Liver (tissue), 9 donors: ENCODE measurements around the gene DUSP1. TPM values are rescaled to one million over a fixed set of nuclear protein-coding genes. Genes with fewer than 3 reads are reported as not detected.

Experiments used
- DNase-seq: peaks from one replicate; pipeline ENCODE4 v3.0.0-alpha.2; 2017; ENCODE audit warnings: low spot score
- H3K27ac ChIP-seq, 2 donors: one replicate each; pipeline ENCODE4 v1.7.0; 2013; ENCODE audit warnings: inconsistent platforms in 2 of 2, low read length in 2 of 2, control low read depth in 1 of 2, low read depth in 1 of 2, mild to moderate bottlenecking in 1 of 2
- H3K27me3 ChIP-seq, 4 donors: one replicate each; pipeline versions ENCODE4 v1.6.1 to v1.7.0; 2013; ENCODE audit warnings: low read length in 3 of 4, inconsistent platforms in 1 of 4, mild to moderate bottlenecking in 1 of 4, moderate library complexity in 1 of 4; ENCODE audit not compliant: control insufficient read depth in 4 of 4, insufficient read depth in 4 of 4
- H3K36me3 ChIP-seq, 4 donors: one replicate each; pipeline versions ENCODE4 v1.6.1 to v1.7.0; 2013; ENCODE audit warnings: low read length in 3 of 4, mild to moderate bottlenecking in 3 of 4, low read depth in 1 of 4, moderate library complexity in 1 of 4; ENCODE audit not compliant: control insufficient read depth in 4 of 4, insufficient read depth in 3 of 4
- H3K4me1 ChIP-seq, 4 donors: one replicate each; pipeline versions ENCODE4 v1.6.1 to v1.7.0; 2013; ENCODE audit warnings: low read length in 3 of 4, mild to moderate bottlenecking in 3 of 4, moderate library complexity in 1 of 4; ENCODE audit not compliant: control insufficient read depth in 4 of 4, insufficient read depth in 4 of 4
- H3K4me3 ChIP-seq, 3 donors: one replicate each; pipeline versions ENCODE4 v1.6.1 to v1.7.0; 2013; ENCODE audit warnings: low read length in 3 of 3, control low read depth in 1 of 3, low read depth in 1 of 3, mild to moderate bottlenecking in 1 of 3
- H3K9ac ChIP-seq, 2 donors: one replicate each; pipeline ENCODE4 v1.7.0; 2013; ENCODE audit warnings: low read length in 2 of 2, mild to moderate bottlenecking in 2 of 2, moderate library complexity in 2 of 2, control low read depth in 1 of 2, low read depth in 1 of 2
- H3K9me3 ChIP-seq, 4 donors: one replicate each; pipeline versions ENCODE4 v1.6.1 to v1.7.0; 2013; ENCODE audit warnings: low read length in 3 of 4; ENCODE audit not compliant: control insufficient read depth in 4 of 4
- EGR1 ChIP-seq, 2 donors: IDR thresholded peaks; 2 replicates each; pipeline ENCODE4 v1.6.1; 2016 to 2018; ENCODE audit warnings: antibody characterized with exemption in 2 of 2, low read depth in 2 of 2
- FOXA1 ChIP-seq: IDR thresholded peaks from 2 replicates; pipeline ENCODE4 v1.6.1; 2016; ENCODE audit warnings: antibody characterized with exemption
- FOXA2 ChIP-seq: IDR thresholded peaks from 2 replicates; pipeline ENCODE4 v1.6.1; 2016; ENCODE audit warnings: antibody characterized with exemption
- GABPA ChIP-seq, 2 donors: IDR thresholded peaks in 1 of 2; conservative IDR thresholded peaks in 1 of 2; 2 replicates each; pipeline ENCODE4 v1.6.1; 2016; ENCODE audit warnings: antibody characterized with exemption in 2 of 2, mild to moderate bottlenecking in 1 of 2, moderate library complexity in 1 of 2
- HNF4A ChIP-seq, 2 donors: conservative IDR thresholded peaks; 2 replicates each; pipeline ENCODE4 v1.6.1; 2016; ENCODE audit warnings: antibody characterized with exemption in 2 of 2, mild to moderate bottlenecking in 2 of 2
- HNF4G ChIP-seq: IDR thresholded peaks from 2 replicates; pipeline ENCODE4 v1.6.1; 2016; ENCODE audit warnings: antibody characterized with exemption
- JUND ChIP-seq, 2 donors: IDR thresholded peaks; 2 replicates each; pipeline ENCODE4 v1.6.1; 2016; ENCODE audit warnings: antibody characterized with exemption in 2 of 2
- NR2F2 ChIP-seq: IDR thresholded peaks from 2 replicates; pipeline ENCODE4 v1.6.1; 2016; ENCODE audit warnings: antibody characterized with exemption
- RAD21 ChIP-seq, 2 donors: IDR thresholded peaks; 2 replicates each; pipeline ENCODE4 v1.6.1; 2016; ENCODE audit warnings: antibody characterized with exemption in 2 of 2, mild to moderate bottlenecking in 2 of 2
- RXRA ChIP-seq, 2 donors: IDR thresholded peaks; 2 replicates each; pipeline ENCODE4 v1.6.1; 2017 to 2018; ENCODE audit warnings: antibody characterized with exemption in 2 of 2, mild to moderate bottlenecking in 1 of 2
- SP1 ChIP-seq: IDR thresholded peaks from 2 replicates; pipeline ENCODE4 v1.6.1; 2018; ENCODE audit warnings: antibody characterized with exemption, mild to moderate bottlenecking
- TAF1 ChIP-seq: conservative IDR thresholded peaks from 2 replicates; pipeline ENCODE4 v1.6.1; 2016; ENCODE audit warnings: antibody characterized with exemption, mild to moderate bottlenecking
- YY1 ChIP-seq: IDR thresholded peaks from 2 replicates; pipeline ENCODE4 v1.6.1; 2016; ENCODE audit warnings: antibody characterized with exemption, mild to moderate bottlenecking
- WGBS: extraction: QIAGEN DNeasy Blood & Tissue Kit; methylation state at CpG from one replicate; pipeline ENCODE4 v1.1.7; 2013; 5-methylcytosine and 5-hydroxymethylcytosine counted together
- polyA plus RNA-seq, 2 donors: library from polyadenylated mRNA; stranded (reverse) in 1 of 2; unstranded in 1 of 2; fragments of 200-250 nt in 1 of 2; fragments of >200 nt in 1 of 2; fragmentation: Nextera tagmentation in 1 of 2; extraction: Ambion mirVana in 1 of 2; gene quantifications; one replicate each; pipeline versions ENCODE4 v1.2.1 to v1.2.3, GENCODE V29; 2013 to 2015
- total RNA-seq, 2 donors: library from RNA; depleted of rRNA; stranded (reverse); fragments of >200 nt; gene quantifications; one replicate each; pipeline ENCODE4 v1.2.3, GENCODE V29; 2014
- TF ChIP-seq, protein P1 (sequence below): IDR thresholded peaks from 2 replicates; pipeline ENCODE4 v1.6.1; 2016; ENCODE audit warnings: antibody characterized with exemption
- TF ChIP-seq, protein P2 (sequence below): IDR thresholded peaks from 2 replicates; pipeline ENCODE4 v1.6.1; 2016; ENCODE audit warnings: antibody characterized with exemption
- TF ChIP-seq, protein P3 (sequence below): IDR thresholded peaks from 2 replicates; pipeline ENCODE4 v1.6.1; 2016; ENCODE audit warnings: antibody characterized with exemption, mild to moderate bottlenecking
- TF ChIP-seq, protein P4 (sequence below): IDR thresholded peaks from 2 replicates; pipeline ENCODE4 v1.6.1; 2016; ENCODE audit warnings: antibody characterized with exemption
- TF ChIP-seq, protein P5 (sequence below): fragments of 150-350 bp; IDR thresholded peaks from 2 replicates; pipeline ENCODE4 v1.5.1; 2017; ENCODE audit warnings: improper control_type of control experiment, low read depth, low read length; ENCODE audit not compliant: missing input control
- donor health status: healthy.
- donor health status: healthy.
- donor health status: healthy.
- donor health status: healthy.
- donor health status: healthy.

Gene DUSP1
- total and polyA plus RNA-seq, 4 donors, result 53.2 to 237 (median 110) TPM

DNA sequence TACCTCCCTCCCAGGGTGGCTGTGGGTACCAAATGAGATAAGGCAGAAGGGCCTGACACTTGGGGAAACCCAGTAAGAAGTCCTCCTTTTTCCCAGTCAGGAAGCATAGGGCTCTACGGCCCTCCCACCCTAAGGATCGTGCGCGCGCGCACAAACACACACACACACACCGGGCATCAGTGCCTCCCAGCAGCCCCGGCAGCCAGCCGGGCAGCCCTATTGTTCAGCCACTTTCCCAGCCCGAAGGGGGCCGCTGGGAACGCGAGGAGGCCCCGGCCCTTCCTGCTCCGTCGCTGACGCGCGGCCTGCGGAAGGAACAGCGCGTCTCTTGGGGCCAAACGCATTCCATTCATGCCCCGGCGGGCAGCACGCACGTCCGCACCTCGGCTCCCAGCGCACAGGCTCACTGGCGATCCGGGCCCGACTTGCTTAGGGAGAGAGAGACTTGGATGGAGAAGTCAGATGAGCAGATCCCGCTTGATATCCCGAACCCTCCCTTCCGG lies 22.6 kb downstream of the DUSP1 start:
- Histone ChIP-seq H3K27me3 (no peaks in the 10 kb centered on the region), H3K4me3 (no peak overlapping the region), H3K36me3 (no peaks in the 10 kb centered on the region), H3K27ac (peak overlapping the region in 1 of 2 donors; percentile 54), H3K9ac (no peak overlapping the region), H3K9me3 (no peaks in the 10 kb centered on the region), H3K4me1 (no peaks in the 10 kb centered on the region)
- TF ChIP-seq, protein P1, sequence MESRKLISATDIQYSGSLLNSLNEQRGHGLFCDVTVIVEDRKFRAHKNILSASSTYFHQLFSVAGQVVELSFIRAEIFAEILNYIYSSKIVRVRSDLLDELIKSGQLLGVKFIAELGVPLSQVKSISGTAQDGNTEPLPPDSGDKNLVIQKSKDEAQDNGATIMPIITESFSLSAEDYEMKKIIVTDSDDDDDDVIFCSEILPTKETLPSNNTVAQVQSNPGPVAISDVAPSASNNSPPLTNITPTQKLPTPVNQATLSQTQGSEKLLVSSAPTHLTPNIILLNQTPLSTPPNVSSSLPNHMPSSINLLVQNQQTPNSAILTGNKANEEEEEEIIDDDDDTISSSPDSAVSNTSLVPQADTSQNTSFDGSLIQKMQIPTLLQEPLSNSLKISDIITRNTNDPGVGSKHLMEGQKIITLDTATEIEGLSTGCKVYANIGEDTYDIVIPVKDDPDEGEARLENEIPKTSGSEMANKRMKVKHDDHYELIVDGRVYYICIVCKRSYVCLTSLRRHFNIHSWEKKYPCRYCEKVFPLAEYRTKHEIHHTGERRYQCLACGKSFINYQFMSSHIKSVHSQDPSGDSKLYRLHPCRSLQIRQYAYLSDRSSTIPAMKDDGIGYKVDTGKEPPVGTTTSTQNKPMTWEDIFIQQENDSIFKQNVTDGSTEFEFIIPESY, result no peak
- TF ChIP-seq SP1, result peak; percentile 79
- peak in 1 of 2 donors; percentile 9 for TF ChIP-seq RXRA (IDR thresholded peaks at IDR 0.05)
- TF ChIP-seq RAD21 (IDR thresholded peaks at IDR 0.05), result peak; percentile 6 to 18
- DNase-seq, result no peak
- WGBS, result 58% methylated on average over 36 of the region's 36 CpGs

DNA sequence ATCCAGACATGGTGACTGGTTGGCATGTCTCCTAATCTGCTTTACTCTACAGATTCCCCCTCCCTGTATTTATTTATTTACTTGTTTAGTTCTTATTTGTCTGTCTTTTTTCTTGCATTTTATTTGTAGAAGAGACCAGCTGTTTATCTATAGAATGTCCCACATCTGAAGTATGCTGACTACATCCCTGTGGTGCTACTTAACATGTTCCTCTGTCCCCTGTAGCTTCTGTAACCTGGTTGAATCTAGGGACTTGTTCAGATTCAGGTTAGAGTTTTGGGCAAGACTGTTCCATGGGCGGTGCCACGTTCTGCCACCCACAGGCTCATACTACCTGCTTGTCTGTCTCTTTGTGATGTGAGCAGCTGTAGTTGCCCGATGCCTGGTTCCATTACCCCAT lies 23.5 kb downstream of the DUSP1 start:
- Histone ChIP-seq H3K27ac (no peak overlapping the region), H3K36me3 (no peaks in the 10 kb centered on the region), H3K4me3 (no peak overlapping the region), H3K9me3 (no peaks in the 10 kb centered on the region), H3K4me1 (no peaks in the 10 kb centered on the region), H3K27me3 (no peaks in the 10 kb centered on the region), H3K9ac (no peak overlapping the region)
- TF ChIP-seq YY1, result no peak
- no peak for TF ChIP-seq GABPA (IDR thresholded peaks at IDR 0.05 in 1 of 2, conservative IDR thresholded peaks at IDR 0.05 in 1 of 2)
- no peak for TF ChIP-seq FOXA1
- no peak for TF ChIP-seq RXRA (IDR thresholded peaks at IDR 0.05)
- TF ChIP-seq HNF4G, result no peak
- TF ChIP-seq, protein P1, result no peak
- TF ChIP-seq EGR1 (IDR thresholded peaks at IDR 0.05; ENCODE audit: low read depth in 2 of 2), result no peak
- no peak for TF ChIP-seq NR2F2
- no peak for TF ChIP-seq TAF1
- TF ChIP-seq, protein P2, sequence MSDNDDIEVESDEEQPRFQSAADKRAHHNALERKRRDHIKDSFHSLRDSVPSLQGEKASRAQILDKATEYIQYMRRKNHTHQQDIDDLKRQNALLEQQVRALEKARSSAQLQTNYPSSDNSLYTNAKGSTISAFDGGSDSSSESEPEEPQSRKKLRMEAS, result no peak
- TF ChIP-seq FOXA2, result no peak
- TF ChIP-seq, protein P3, sequence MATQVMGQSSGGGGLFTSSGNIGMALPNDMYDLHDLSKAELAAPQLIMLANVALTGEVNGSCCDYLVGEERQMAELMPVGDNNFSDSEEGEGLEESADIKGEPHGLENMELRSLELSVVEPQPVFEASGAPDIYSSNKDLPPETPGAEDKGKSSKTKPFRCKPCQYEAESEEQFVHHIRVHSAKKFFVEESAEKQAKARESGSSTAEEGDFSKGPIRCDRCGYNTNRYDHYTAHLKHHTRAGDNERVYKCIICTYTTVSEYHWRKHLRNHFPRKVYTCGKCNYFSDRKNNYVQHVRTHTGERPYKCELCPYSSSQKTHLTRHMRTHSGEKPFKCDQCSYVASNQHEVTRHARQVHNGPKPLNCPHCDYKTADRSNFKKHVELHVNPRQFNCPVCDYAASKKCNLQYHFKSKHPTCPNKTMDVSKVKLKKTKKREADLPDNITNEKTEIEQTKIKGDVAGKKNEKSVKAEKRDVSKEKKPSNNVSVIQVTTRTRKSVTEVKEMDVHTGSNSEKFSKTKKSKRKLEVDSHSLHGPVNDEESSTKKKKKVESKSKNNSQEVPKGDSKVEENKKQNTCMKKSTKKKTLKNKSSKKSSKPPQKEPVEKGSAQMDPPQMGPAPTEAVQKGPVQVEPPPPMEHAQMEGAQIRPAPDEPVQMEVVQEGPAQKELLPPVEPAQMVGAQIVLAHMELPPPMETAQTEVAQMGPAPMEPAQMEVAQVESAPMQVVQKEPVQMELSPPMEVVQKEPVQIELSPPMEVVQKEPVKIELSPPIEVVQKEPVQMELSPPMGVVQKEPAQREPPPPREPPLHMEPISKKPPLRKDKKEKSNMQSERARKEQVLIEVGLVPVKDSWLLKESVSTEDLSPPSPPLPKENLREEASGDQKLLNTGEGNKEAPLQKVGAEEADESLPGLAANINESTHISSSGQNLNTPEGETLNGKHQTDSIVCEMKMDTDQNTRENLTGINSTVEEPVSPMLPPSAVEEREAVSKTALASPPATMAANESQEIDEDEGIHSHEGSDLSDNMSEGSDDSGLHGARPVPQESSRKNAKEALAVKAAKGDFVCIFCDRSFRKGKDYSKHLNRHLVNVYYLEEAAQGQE, result no peak
- TF ChIP-seq JUND (IDR thresholded peaks at IDR 0.05), result no peak
- TF ChIP-seq, protein P4, sequence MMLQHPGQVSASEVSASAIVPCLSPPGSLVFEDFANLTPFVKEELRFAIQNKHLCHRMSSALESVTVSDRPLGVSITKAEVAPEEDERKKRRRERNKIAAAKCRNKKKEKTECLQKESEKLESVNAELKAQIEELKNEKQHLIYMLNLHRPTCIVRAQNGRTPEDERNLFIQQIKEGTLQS, result no peak
- no peak for TF ChIP-seq HNF4A (conservative IDR thresholded peaks at IDR 0.05)
- TF ChIP-seq, protein P5, sequence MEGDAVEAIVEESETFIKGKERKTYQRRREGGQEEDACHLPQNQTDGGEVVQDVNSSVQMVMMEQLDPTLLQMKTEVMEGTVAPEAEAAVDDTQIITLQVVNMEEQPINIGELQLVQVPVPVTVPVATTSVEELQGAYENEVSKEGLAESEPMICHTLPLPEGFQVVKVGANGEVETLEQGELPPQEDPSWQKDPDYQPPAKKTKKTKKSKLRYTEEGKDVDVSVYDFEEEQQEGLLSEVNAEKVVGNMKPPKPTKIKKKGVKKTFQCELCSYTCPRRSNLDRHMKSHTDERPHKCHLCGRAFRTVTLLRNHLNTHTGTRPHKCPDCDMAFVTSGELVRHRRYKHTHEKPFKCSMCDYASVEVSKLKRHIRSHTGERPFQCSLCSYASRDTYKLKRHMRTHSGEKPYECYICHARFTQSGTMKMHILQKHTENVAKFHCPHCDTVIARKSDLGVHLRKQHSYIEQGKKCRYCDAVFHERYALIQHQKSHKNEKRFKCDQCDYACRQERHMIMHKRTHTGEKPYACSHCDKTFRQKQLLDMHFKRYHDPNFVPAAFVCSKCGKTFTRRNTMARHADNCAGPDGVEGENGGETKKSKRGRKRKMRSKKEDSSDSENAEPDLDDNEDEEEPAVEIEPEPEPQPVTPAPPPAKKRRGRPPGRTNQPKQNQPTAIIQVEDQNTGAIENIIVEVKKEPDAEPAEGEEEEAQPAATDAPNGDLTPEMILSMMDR, result no peak
- no peak for TF ChIP-seq RAD21 (IDR thresholded peaks at IDR 0.05)
- no peak for TF ChIP-seq SP1
- WGBS, result 65% methylated on average over 3 of the region's 3 CpGs
- DNase-seq, result no peak
